Effector memory CD4-positive, alpha-beta T cell (primary cell): ENCODE results near the gene ZNF648.

Experiments used
- DNase-seq, 3 donors: peaks; one replicate each; pipeline ENCODE4 v3.0.0-alpha.2; 2020
- H3K27ac ChIP-seq: 2 replicates; pipeline ENCODE4 v1.7.0; 2013; ENCODE audit warnings: mild to moderate bottlenecking, low read length, moderate library complexity; ENCODE audit not compliant: insufficient read depth, poor library complexity, severe bottlenecking
- H3K27me3 ChIP-seq: replicated peaks from 2 replicates; pipeline ENCODE4 v1.7.0; 2013; ENCODE audit warnings: mild to moderate bottlenecking, low read length; ENCODE audit not compliant: insufficient read depth, control insufficient read depth, poor library complexity, severe bottlenecking
- H3K36me3 ChIP-seq: 2 replicates; pipeline ENCODE4 v1.7.0; 2013; ENCODE audit warnings: mild to moderate bottlenecking, low read length, moderate library complexity; ENCODE audit not compliant: control insufficient read depth, insufficient read depth
- H3K4me1 ChIP-seq: 2 replicates; pipeline ENCODE4 v1.7.0; 2013; ENCODE audit warnings: low read length, mild to moderate bottlenecking; ENCODE audit not compliant: control insufficient read depth, insufficient read depth, poor library complexity, severe bottlenecking
- H3K4me3 ChIP-seq: 2 replicates; pipeline ENCODE4 v1.7.0; 2013; ENCODE audit warnings: low read length, low read depth, mild to moderate bottlenecking; ENCODE audit not compliant: insufficient read depth, poor library complexity, severe bottlenecking
- H3K9me3 ChIP-seq: 2 replicates; pipeline ENCODE4 v1.7.0; 2013; ENCODE audit warnings: mild to moderate bottlenecking, low read length, moderate library complexity; ENCODE audit not compliant: control insufficient read depth

ZNF648 gene

DNA sequence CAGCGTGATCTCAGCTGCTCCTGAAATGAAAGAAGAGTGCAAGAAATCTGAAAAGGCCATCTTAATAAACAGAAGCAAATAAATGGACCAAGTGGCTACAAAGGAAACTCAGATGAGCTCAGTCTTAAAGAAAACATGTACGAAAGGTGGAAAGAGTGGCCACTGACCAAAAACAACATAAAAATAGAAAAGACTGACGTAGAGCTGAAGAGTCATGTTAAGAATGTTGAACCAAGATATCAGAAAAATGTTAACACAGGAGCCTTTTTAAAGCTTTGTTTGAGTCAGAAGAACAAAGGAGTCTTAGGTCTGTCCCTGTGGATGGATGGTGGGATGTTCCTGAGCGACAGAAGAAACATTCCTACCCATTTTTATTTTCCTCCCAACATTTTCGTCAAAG, 30.8 kb upstream of the ZNF648 start:
- Histone ChIP-seq H3K36me3 (no peaks in the 10 kb centered on the region), H3K27ac (no peak overlapping the region), H3K9me3 (no peaks in the 10 kb centered on the region), H3K27me3 (no peaks in the 10 kb centered on the region), H3K4me3 (no peak overlapping the region), H3K4me1 (peaks cover 23% of the 10 kb centered on the region)
- DNase-seq = no peak

DNA sequence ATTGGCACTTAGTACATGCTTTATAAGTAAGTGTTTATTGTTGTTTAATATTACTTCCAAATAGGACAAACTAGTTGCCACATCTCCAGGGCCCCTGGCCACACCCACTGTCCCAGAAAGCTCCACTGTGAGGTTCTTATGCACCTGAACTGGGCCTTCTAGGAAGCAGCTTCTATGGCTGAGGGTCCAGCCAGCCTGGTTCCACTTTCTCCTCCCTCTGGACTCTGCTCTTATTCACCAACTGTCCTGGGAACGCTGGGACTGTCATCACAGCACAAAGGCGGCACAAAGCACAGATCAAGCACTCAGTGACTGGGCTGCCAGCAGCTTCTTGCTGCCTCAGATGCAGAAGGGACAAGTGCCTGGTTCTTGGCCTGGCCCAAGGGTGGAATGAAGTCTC, 29.6 kb upstream of the ZNF648 start:
- no peak for DNase-seq
- H3K27ac ChIP-seq = no peak overlapping the region
- no peaks in the 10 kb centered on the region for H3K36me3 ChIP-seq

DNA sequence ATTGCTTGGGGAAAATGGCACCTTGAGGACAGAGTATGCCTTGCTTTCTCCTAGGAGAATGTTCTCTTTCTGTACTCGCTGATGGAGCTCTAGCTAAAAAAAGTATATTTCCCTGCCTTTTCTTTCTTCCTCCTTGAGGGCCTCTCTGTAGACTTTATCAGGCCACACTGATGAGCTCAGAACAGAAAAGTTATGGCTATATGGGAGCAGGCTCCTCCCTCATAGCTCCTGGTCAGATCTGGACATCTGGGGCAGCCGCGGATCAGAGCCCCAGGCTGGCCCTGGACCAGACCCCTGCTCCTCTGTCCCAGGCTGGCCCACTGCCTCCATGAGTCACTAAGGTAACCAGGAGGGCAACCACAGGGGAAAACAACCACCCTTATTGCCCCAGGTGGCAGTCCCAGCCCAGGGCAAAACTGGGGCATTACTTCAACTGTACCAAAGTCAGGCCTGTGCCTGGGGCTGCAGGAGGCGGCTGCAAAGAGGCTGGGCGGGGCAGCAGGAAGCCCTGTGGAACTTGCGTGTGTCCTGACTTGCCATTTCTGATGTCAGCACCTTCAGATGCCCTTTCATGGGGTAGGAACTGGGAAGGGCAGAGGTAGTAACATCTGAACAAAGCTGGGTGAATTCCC, 26.3 kb upstream of the ZNF648 start:
- Histone ChIP-seq H3K27ac (peak overlapping the region; percentile 57), H3K4me1 (peaks cover 37% of the 10 kb centered on the region), H3K27me3 (no peaks in the 10 kb centered on the region), H3K36me3 (no peaks in the 10 kb centered on the region), H3K9me3 (no peaks in the 10 kb centered on the region), H3K4me3 (no peak overlapping the region)
- DNase-seq = peak in 2 of 3 donors; percentile 7 to 33

More for the DNA sequence above, 29.6 kb upstream of the ZNF648 start:
- Histone ChIP-seq H3K4me1 (peaks cover 30% of the 10 kb centered on the region), H3K4me3 (no peak overlapping the region), H3K27me3 (no peaks in the 10 kb centered on the region), H3K9me3 (no peaks in the 10 kb centered on the region)

DNA sequence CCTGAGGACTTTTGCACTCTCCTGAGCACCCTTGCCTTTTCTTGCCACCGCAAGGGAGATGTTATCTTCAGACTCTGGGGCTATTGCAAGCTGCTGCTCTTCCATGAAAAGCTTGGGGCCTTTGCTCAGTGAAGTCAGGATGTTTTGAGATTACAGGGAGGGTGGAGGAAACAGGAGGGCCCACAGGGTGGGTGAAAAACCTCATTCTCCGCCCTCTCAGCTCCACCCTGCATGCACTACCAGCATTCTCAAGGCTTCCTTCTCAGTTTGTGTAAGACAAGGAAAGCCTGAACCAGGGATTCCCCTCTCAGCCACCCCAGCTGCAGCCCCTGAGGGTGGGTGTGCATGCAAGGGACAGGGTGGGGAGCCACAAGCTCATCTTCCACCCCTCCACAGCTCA, 25.8 kb upstream of the ZNF648 start:
- Histone ChIP-seq H3K27ac (peak overlapping the region; percentile 57), H3K27me3 (no peaks in the 10 kb centered on the region), H3K4me1 (peaks cover 37% of the 10 kb centered on the region), H3K9me3 (no peaks in the 10 kb centered on the region), H3K4me3 (peak overlapping the region; percentile 26), H3K36me3 (no peaks in the 10 kb centered on the region)
- DNase-seq = no peak

DNA sequence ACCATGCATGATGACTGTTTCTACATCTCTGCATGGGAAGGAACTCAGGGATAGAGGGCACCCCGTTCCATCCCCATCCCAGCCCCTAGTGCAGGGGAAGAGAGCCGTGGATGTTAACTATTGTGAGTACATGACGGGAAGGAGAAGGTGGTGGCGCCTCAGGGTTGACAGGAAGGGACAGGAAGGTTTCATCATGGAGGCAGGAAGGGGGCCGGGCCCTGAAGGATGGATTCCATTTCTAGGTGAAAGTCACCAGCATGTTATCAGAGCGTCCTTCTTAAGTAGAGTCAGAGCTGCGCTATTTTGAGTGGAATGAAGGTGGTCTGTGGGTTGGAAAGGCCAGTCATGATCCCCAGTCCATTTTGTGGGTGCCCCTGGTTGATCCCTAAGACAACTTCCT, 25.1 kb upstream of the ZNF648 start:
- Histone ChIP-seq H3K9me3 (no peaks in the 10 kb centered on the region), H3K36me3 (no peaks in the 10 kb centered on the region), H3K27ac (peak overlapping the region; percentile 57), H3K4me1 (peaks cover 37% of the 10 kb centered on the region), H3K27me3 (no peaks in the 10 kb centered on the region), H3K4me3 (no peak overlapping the region)
- no peak for DNase-seq

DNA sequence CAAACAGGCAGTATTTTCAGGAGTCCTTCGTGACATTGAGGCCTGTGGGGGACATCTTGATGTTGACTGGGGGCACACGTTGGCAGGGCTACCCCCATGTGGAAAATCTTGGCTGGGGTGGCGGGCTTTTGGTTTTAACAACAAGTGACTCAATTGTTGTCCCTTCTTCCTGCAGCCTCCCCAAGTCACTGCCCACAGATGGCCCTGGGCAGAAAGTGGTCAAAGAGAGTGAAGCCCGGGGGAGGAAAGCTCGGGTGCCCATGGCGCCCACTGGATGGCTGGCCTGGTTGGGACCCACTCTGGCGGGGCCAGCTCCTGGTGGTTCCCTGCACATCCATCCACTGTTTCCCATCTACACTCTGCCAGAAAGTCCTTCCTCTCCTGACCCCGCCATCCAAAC, 24.6 kb upstream of the ZNF648 start:
- Histone ChIP-seq H3K4me3 (no peak overlapping the region), H3K27ac (no peak overlapping the region), H3K27me3 (no peaks in the 10 kb centered on the region), H3K4me1 (peaks cover 37% of the 10 kb centered on the region), H3K36me3 (no peaks in the 10 kb centered on the region), H3K9me3 (no peaks in the 10 kb centered on the region)
- DNase-seq = no peak

DNA sequence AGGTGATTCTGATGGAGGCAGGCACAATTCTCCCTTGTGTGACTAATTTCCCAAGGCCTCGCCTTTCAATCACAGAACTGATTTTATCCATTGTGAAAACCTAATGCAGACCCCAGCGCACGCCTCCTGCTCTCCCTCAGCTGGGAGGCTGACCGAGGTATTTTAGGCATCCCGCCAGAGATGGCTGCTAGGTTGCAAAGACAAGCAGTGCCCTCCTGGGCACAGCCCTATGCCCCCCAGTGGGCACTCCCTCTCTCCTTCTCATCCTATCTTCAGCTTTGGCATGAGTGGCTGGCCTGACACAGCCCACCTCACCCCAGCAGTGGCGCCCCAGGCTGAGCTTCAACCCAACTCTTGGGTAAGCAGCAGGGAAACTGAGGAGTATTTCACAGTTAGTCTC, 24.2 kb upstream of the ZNF648 start:
- no peak overlapping the region for H3K4me3 ChIP-seq
- no peak overlapping the region for H3K27ac ChIP-seq
- H3K4me1 ChIP-seq = peaks cover 37% of the 10 kb centered on the region
- H3K36me3 ChIP-seq = no peaks in the 10 kb centered on the region
- no peaks in the 10 kb centered on the region for H3K27me3 ChIP-seq
- DNase-seq = no peak
- H3K9me3 ChIP-seq = no peaks in the 10 kb centered on the region

DNA sequence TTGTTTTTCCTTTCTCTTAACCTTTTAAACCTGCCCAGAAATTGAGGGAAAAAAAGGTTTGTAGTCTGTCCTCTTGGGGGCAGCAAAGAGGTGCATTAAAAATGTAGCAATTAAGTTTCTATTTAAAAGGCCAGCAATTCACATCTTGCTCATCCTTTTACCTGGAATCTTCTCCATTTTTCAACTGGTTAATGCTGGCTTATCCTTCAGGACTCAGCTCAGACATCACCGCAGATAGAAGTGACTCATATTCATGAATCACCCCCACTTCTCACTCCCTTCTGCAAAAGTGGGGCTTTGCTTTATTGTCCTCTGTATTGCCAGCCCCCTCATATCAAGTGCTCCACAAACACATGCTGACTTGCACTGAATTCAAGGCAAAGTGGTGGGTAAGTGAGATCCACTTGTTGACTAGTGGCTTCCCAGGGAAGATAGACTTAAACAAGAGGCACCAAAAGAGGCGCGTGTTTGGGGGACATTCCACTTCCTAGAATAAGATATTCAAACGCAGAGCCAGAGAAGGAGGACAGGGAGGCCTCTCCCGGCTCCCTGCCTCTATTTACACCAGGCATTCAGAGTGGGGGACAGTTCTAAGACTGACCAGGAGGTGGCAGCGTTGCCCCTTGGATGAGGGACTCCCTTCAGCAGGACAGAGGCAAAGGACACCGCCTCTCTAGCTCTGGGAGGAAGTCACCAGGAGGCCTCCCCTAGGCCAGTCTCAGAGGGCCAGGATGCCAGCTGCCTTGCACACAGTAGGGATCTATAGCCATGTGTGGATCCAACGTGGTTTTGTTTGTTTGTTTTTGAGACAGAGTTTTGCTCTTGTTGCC, 23.2 kb upstream of the ZNF648 start:
- H3K27ac ChIP-seq = peak overlapping the region; percentile 39
- peaks cover 37% of the 10 kb centered on the region for H3K4me1 ChIP-seq
- H3K4me3 ChIP-seq = no peak overlapping the region
- H3K36me3 ChIP-seq = no peaks in the 10 kb centered on the region
- DNase-seq = peak; percentile 42 to 63 (median 52)
- no peaks in the 10 kb centered on the region for H3K9me3 ChIP-seq
- H3K27me3 ChIP-seq = no peaks in the 10 kb centered on the region

DNA sequence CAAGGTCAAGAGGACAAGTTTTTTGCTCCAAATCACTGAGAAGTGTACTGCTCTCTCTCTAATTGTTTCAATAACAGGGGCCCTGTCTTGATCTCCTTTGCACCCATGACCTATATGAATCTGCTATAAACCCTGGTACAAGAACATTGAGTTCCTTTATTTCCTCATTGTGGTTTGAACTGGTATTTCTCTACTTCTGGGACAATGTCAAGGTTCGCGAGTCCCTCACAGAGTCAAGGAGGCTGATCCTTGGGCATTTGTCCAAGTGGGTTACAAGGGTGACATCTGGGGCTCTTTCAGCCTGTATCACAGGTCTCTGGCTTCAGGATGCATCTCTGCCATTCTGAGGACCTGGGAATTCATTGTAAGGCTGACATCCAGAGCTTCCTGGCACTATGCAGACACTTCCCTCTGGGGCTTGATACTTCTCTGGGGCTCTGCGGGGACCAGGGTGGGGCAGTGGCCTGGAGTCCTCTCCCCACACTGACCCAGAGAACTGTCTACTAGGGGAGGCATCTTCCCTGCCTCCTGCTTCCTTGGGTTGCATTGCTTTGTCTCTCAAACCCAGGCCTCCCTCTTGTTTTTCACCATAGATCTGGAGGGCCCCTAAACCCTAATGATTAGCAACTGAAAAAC, 22.5 kb upstream of the ZNF648 start:
- Histone ChIP-seq H3K9me3 (no peaks in the 10 kb centered on the region), H3K27ac (no peak overlapping the region)
- no peak for DNase-seq

More for the DNA sequence above, 22.5 kb upstream of the ZNF648 start:
- Histone ChIP-seq H3K4me1 (peaks cover 30% of the 10 kb centered on the region), H3K4me3 (no peak overlapping the region), H3K36me3 (no peaks in the 10 kb centered on the region), H3K27me3 (no peaks in the 10 kb centered on the region)
